Activated CD8-positive, alpha-beta T cell treated with anti-CD3 and anti-CD28 coated beads for 36 hours (primary cell): ENCODE results near the gene LNX1. TPM values are rescaled to one million over a fixed set of nuclear protein-coding genes. Genes with fewer than 3 reads are reported as not detected.

ENCODE experiments used
- ATAC-seq: fragments of 200-7000 bp; cut with Tn5 transposase; one replicate; pipeline ENCODE4 v1.10.0; 2021; ENCODE audit warnings: mild to moderate bottlenecking, moderate library complexity
- CTCF ChIA-PET: fragments of 350-600 bp; sonication (Branson Sonifier 250); formaldehyde crosslinking; loops from one replicate; lab custom pipeline; 2021; ENCODE audit warnings: antibody characterized with exemption; lab: Charles Lee
- POLR2A ChIA-PET: fragments of 350-600 bp; sonication (Branson Sonifier 250); formaldehyde crosslinking; loops from one replicate; lab custom pipeline; 2021; ENCODE audit warnings: antibody characterized with exemption; lab: Charles Lee
- DNase-seq: peaks from one replicate; pipeline ENCODE4 v3.0.0-alpha.2; 2020
- H3K27ac Mint-ChIP-seq: one replicate; pipeline ENCODE4 v1.8.0; 2021; ENCODE audit warnings: mild to moderate bottlenecking, mixed read lengths
- H3K27me3 Mint-ChIP-seq: one replicate; pipeline ENCODE4 v1.8.0; 2021; ENCODE audit warnings: mixed read lengths
- H3K36me3 Mint-ChIP-seq: one replicate; pipeline ENCODE4 v1.8.0; 2021; ENCODE audit warnings: low read depth, mixed read lengths
- H3K4me1 Mint-ChIP-seq: one replicate; pipeline ENCODE4 v1.8.0; 2021; ENCODE audit warnings: low read depth, mixed read lengths
- H3K4me3 Mint-ChIP-seq: one replicate; pipeline ENCODE4 v1.8.0; 2021; ENCODE audit warnings: mild to moderate bottlenecking, moderate library complexity, mixed read lengths
- H3K9me3 Mint-ChIP-seq: one replicate; pipeline ENCODE4 v1.8.0; 2021; ENCODE audit warnings: mixed read lengths
- intact Hi-C: fragments of 100-400 bp; cut with micrococcal nuclease; formaldehyde crosslinking; loops from one replicate; pipeline ENCODE4 v1.10.0; 2022
- total RNA-seq, 2 experiments: library from RNA; stranded (reverse); gene quantifications; one replicate each; pipeline ENCODE4 v1.2.3, GENCODE V29; 2021
- TF ChIP-seq, protein P1 (sequence below): fragments of 200-600 bp; IDR thresholded peaks from one replicate; pipeline ENCODE4 v1.8.0; 2022; ENCODE audit warnings: antibody characterized with exemption, mild to moderate bottlenecking

LNX1 gene
- total RNA-seq, 2 experiments from 2014 or later = not detected

DNA sequence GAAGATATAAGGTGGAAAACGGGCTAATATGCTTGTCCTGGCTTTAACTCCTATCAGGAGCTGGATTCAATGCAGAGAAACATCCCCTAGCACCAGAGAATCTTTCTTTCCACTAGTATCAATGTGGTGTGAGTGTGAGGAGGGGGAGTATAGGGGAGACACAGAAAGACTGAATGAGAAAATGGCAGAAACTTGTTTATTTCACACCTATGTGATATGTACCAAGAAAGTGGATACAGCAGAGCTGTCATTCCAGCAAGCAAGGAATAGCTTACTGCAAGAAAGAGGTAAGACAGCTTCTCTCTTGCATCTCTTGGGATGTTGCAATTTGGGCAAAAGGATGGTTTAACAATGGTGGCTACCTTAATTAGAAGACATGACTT lies 105.6 kb downstream of the LNX1 start:
- CTCF ChIA-PET = no interaction called here
- no peak for DNase-seq
- H3K9me3 Mint-ChIP-seq = no peaks in the 10 kb centered on the region
- intact Hi-C loops = no loop called here
- no peak overlapping the region for H3K27ac Mint-ChIP-seq
- no peak overlapping the region for H3K4me3 Mint-ChIP-seq
- no peaks in the 10 kb centered on the region for H3K4me1 Mint-ChIP-seq
- H3K36me3 Mint-ChIP-seq = no peaks in the 10 kb centered on the region
- POLR2A ChIA-PET = no interaction called here
- no peak for ATAC-seq
- TF ChIP-seq, protein P1, sequence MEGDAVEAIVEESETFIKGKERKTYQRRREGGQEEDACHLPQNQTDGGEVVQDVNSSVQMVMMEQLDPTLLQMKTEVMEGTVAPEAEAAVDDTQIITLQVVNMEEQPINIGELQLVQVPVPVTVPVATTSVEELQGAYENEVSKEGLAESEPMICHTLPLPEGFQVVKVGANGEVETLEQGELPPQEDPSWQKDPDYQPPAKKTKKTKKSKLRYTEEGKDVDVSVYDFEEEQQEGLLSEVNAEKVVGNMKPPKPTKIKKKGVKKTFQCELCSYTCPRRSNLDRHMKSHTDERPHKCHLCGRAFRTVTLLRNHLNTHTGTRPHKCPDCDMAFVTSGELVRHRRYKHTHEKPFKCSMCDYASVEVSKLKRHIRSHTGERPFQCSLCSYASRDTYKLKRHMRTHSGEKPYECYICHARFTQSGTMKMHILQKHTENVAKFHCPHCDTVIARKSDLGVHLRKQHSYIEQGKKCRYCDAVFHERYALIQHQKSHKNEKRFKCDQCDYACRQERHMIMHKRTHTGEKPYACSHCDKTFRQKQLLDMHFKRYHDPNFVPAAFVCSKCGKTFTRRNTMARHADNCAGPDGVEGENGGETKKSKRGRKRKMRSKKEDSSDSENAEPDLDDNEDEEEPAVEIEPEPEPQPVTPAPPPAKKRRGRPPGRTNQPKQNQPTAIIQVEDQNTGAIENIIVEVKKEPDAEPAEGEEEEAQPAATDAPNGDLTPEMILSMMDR = no peak
- H3K27me3 Mint-ChIP-seq = peaks cover 23% of the 10 kb centered on the region

DNA sequence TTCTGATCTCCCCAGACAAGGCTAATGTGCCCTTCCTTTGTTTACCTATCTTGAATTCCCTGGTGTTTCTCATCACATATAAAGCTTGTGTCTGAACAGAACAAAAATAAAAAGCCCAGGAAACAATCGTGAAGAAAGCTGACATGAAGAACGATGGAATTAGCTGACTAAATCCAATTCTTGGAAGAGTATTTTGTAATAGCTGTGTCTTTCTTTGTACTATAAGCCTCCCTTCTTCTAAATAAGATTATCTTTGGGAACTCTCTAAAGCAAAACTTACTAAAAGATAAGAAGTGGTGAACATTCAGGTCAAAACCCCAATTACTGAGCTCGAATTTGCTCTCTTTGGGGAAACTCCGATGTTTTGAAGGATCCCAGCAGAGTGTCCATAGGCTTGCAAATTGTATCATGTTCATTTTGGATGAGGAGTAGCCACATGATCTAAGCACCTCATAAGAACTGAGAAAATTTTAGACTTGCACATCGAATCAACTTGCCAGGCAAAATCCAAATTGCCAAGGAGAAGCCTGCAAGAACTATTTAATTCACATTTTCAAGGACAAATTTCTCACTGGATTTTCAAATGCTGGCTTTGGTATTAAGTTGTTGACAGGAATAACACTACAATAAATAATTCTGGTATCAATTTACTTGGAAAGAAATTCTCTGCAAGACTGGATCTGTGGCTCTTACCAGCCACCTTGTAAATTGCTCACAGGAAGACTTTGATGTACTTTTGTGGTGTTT lies 106.2 kb downstream of the LNX1 start:
- Mint-ChIP-seq H3K9me3 (no peaks in the 10 kb centered on the region), H3K36me3 (no peaks in the 10 kb centered on the region), H3K4me1 (no peaks in the 10 kb centered on the region), H3K4me3 (no peak overlapping the region), H3K27ac (no peak overlapping the region), H3K27me3 (peaks cover 21% of the 10 kb centered on the region)
- intact Hi-C loops = no loop called here
- DNase-seq = no peak
- CTCF ChIA-PET = no interaction called here
- POLR2A ChIA-PET = no interaction called here
- ATAC-seq = no peak
- TF ChIP-seq, protein P1 = no peak

DNA sequence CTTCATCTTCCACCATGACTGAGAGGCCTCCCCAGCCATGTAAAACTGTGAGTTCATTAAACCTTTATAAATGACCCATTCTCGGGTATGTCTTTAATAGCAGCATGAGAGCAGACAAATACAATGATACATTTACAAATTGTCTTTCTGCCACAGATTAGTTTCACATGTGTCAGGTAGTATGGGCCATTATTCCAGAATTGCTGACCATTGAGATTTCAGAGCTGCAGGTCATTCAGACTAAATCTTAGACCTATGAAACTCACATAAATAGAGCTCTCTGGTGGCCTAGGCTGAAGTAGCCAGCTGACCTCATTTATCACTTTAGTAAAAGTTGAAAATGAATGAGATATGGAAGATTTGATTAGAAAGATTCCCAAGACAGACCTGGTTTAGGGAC lies 108.0 kb downstream of the LNX1 start:
- POLR2A ChIA-PET = no interaction called here
- Mint-ChIP-seq H3K36me3 (no peaks in the 10 kb centered on the region), H3K4me3 (no peak overlapping the region), H3K9me3 (no peaks in the 10 kb centered on the region), H3K4me1 (no peaks in the 10 kb centered on the region), H3K27me3 (peaks cover 20% of the 10 kb centered on the region), H3K27ac (no peak overlapping the region)
- DNase-seq = no peak
- intact Hi-C loops = no loop called here
- CTCF ChIA-PET = no interaction called here
- TF ChIP-seq, protein P1 = no peak
- ATAC-seq = no peak

DNA sequence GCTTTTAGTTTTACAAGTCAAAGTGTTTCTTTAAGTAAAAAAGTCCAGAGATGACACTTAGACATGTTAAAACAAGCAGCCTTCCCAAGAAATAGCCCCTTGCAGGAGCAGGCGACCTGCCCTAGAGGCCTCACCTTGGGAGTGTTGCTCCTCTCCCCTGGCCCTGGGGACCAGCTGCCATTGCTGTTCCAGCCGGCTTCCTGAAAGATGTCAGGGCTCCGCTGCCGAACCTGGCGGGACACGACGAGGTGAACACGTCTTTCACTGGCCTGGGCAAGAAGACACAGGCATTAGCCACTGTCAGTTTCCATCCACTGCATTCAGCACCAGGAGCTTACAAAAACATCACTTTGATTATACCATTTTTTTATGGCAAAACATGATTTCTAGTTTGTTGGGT lies 109.7 kb downstream of the LNX1 start:
- ChIA-PET CTCF (no interaction called here), POLR2A (no interaction called here)
- intact Hi-C loops = no loop called here
- no peaks in the 10 kb centered on the region for H3K36me3 Mint-ChIP-seq
- H3K4me3 Mint-ChIP-seq = no peak overlapping the region
- DNase-seq = no peak
- no peaks in the 10 kb centered on the region for H3K4me1 Mint-ChIP-seq
- peaks cover 16% of the 10 kb centered on the region for H3K27me3 Mint-ChIP-seq
- H3K27ac Mint-ChIP-seq = no peak overlapping the region
- TF ChIP-seq, protein P1 = no peak
- no peaks in the 10 kb centered on the region for H3K9me3 Mint-ChIP-seq
- ATAC-seq = no peak

DNA sequence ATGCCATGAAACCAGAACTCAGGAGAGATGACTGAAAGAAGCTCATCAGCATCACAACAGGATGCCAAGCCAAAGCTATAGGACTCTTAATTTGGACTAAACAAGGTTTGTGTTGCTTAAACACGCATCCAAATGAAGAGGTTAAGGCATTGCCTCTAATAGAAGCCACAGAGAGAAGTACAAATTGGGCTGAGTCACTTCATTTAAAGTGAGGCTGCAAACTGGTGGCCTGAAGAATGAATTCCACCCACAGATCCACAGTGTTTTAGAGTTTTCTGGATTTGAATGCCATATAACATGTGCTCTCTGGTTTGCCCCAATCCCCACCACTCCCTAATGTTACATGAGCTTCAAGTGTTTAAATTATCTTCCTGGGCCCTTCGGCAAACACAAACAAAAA lies 110.4 kb downstream of the LNX1 start:
- Mint-ChIP-seq H3K36me3 (no peaks in the 10 kb centered on the region), H3K27me3 (peaks cover 16% of the 10 kb centered on the region), H3K27ac (no peak overlapping the region), H3K4me3 (no peak overlapping the region), H3K4me1 (no peaks in the 10 kb centered on the region), H3K9me3 (no peaks in the 10 kb centered on the region)
- ChIA-PET CTCF (interaction anchor here (0.7 kb wide), 1 partner anchor 10 kb away, joined by 3 read pairs; no protein-coding TSS in a partner anchor), POLR2A (no interaction called here)
- intact Hi-C loops = no loop called here
- no peak for DNase-seq
- no peak for ATAC-seq
- TF ChIP-seq, protein P1 = no peak
